ENCODE results near the gene SETMAR.

- TF ChIP-seq, protein P1, sequence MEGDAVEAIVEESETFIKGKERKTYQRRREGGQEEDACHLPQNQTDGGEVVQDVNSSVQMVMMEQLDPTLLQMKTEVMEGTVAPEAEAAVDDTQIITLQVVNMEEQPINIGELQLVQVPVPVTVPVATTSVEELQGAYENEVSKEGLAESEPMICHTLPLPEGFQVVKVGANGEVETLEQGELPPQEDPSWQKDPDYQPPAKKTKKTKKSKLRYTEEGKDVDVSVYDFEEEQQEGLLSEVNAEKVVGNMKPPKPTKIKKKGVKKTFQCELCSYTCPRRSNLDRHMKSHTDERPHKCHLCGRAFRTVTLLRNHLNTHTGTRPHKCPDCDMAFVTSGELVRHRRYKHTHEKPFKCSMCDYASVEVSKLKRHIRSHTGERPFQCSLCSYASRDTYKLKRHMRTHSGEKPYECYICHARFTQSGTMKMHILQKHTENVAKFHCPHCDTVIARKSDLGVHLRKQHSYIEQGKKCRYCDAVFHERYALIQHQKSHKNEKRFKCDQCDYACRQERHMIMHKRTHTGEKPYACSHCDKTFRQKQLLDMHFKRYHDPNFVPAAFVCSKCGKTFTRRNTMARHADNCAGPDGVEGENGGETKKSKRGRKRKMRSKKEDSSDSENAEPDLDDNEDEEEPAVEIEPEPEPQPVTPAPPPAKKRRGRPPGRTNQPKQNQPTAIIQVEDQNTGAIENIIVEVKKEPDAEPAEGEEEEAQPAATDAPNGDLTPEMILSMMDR (optimal IDR thresholded peaks at IDR 0.05 in 1 of 3, IDR thresholded peaks at IDR 0.05 in 1 of 3, conservative IDR thresholded peaks at IDR 0.05 in 1 of 3; ENCODE audit: extremely low read depth in 1 of 3, insufficient read depth in 2 of 3, low read length in 3 of 3): no peak
- TF ChIP-seq EZH2 (IDR thresholded peaks at IDR 0.05; ENCODE audit: low read length): no peak
These were observed 6.4 kb downstream of the SETMAR start for GRCh38 chr3:4309491-4310128.

Data from keratinocyte (primary cell).